CD4-positive, alpha-beta T cell treated with Interleukin-17A for 4 hours (primary cell): ENCODE results near the gene ARHGAP9.
A peak's percentile ranks its signal among the peaks of the same experiment; 100 is the strongest.
"Not testable (repeated sequence)": the region's sequence is repeated elsewhere in the genome, so short reads cannot be mapped to it uniquely, and the experiment has no call there.

Source experiments
- DNase-seq: peaks from one replicate; pipeline ENCODE4 v3.0.0-alpha.2; 2020; ENCODE audit warnings: mixed read lengths

ARHGAP9 gene

DNA sequence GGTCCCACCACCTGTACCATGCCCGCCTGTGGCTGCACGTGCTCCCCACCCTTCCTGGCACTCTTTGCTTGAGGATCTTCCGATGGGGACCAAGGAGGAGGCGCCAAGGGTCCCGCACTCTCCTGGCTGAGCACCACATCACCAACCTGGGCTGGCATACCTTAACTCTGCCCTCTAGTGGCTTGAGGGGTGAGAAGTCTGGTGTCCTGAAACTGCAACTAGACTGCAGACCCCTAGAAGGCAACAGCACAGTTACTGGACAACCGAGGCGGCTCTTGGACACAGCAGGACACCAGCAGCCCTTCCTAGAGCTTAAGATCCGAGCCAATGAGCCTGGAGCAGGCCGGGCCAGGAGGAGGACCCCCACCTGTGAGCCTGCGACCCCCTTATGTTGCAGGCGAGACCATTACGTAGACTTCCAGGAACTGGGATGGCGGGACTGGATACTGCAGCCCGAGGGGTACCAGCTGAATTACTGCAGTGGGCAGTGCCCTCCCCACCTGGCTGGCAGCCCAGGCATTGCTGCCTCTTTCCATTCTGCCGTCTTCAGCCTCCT lies 23.4 kb downstream of the ARHGAP9 start:
- DNase-seq: peak; percentile 64

DNA sequence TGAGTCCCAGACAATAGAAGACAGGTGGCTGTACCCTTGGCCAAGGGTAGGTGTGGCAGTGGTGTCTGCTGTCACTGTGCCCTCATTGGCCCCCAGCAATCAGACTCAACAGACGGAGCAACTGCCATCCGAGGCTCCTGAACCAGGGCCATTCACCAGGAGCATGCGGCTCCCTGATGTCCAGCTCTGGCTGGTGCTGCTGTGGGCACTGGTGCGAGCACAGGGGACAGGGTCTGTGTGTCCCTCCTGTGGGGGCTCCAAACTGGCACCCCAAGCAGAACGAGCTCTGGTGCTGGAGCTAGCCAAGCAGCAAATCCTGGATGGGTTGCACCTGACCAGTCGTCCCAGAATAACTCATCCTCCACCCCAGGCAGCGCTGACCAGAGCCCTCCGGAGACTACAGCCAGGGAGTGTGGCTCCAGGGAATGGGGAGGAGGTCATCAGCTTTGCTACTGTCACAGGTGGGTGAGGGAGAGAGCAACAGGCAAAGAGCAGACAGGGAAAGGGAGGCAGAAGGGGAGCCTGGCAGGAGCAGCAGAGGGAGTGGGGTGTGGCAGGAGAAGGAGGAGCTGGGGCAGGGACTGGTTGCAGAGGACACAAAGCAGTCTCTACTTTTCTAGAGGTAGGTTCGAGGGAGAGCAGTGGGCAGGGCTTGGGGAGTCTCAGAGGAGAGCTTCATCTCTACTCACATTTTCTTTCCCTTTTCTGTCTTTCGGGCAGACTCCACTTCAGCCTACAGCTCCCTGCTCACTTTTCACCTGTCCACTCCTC lies 24.1 kb downstream of the ARHGAP9 start:
- DNase-seq: no peak

DNA sequence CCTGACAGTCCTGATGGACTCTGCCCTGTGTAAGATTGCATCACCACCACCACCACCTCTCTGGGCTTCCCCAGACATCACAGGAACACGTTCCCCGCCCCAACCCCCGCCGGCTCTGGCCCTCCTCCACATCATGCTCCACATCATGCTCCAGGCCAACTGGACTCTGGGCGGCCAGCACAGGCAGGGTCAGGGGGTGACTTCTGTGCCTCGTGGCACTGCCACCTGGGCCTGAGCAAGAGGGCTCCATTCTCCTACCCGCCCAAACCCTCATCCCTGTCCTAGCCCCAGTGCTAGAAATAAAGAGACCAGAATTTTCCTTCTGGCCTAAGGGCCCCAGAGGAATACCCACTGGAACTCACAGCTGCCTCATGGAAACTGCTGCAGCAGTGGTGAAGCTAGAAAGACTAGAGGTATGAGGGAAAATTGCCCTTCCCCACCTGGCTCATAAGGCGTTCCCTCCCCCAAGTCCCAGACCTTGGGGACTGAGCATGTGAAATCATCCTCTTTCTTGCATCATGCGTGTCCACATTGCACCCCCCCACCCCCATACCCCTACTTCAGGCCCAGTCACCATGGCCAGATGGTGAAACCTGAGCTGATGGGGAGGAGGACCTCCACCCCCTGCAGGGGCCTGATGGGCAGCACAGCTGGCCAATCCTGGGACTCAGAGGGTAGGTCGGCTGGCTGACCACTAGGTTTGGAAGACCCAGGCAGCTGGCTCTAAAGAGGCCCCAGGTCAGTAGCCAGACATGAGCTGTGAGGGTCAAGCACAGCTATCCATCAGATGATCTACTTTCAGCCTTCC lies 24.9 kb downstream of the ARHGAP9 start, which contains the start of gene INHBE:
Gene INHBE (plus strand): TSS at position 742 of the 808 bp plus-strand sequence. CDS start 230 bp downstream, outside the sequence.
- DNase-seq: no peak

DNA sequence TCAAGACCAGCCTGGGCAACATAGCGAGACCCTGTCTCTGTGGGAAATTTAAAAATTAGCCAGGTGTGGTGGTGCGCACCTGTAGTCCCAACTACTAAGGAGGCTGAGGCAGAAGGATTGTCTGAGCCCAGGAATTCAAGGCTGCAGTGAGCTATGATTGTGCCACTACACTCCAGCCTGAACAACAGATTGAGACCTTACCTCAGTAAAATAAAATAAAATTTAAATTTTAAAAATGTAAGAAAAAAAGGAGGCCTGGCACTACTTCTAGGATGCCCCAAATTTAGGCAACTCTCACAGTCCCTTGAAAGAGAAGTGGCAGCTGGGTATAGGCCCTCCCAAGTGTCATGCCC lies 25.5 kb downstream of the ARHGAP9 start:
- no peak for DNase-seq

DNA sequence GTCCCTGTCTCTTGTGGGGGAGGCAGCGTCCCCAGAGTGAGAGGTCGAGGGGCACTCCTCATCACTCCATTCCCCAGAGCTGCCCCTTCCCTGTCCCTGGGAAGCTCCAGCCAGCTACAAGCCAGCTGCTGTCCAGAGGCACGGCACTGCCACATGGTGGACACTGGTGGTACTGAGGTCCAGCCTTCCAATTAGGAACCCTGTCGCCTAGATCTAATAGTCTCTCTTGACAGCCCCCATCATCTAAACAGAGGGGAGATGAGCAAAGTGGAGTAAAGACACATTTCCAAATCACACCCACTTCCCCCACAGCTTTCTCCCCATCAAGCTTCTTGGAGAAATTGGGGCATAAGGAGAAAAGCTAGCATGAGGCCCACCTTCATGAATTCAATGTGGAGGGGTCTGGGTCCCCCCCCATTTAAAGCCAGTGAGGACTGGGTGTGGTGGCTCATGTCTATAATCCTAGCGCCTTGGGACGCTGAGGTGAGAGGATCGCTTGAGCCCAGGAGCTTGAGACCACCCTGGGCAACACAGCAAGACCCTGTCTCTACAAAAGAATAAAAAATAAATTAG lies 26.6 kb downstream of the ARHGAP9 start:
- peak; percentile 58 for DNase-seq

DNA sequence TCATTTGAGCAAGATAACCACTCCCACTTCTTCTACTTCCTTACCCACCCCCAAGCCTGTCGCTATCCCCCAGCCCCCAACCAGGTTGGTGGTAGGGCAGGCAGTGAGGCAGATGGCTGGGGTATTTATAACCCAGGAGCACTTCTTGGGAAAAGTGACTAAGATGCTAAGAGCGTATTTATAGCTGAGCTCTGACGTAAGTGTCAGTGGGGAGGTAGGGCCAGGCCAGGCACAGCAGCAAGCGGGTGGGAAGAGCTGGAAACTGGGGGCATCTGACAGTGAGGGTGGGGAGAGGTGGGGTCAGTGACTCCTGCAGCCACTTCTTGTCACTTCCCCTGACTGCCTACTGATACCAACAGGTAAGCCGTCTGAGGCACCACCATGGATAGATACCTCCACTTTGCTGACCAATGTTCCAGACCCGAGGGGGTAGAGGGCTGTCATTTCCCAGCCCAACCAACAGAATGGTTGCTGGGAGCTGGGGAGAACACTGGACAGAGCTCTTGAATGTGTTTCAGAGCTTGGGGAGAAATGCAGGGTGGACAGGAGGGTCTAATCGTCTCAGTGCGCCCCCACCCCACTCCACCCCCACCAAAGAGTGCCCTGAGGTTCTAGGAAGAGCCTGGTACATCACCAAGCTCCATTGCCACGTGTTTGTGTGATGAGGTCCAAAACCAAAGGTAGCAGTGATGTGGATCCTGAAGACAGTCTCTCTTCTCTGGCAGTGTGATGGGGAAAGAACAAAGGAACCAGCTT lies 27.3 kb downstream of the ARHGAP9 start:
- DNase-seq: no peak

DNA sequence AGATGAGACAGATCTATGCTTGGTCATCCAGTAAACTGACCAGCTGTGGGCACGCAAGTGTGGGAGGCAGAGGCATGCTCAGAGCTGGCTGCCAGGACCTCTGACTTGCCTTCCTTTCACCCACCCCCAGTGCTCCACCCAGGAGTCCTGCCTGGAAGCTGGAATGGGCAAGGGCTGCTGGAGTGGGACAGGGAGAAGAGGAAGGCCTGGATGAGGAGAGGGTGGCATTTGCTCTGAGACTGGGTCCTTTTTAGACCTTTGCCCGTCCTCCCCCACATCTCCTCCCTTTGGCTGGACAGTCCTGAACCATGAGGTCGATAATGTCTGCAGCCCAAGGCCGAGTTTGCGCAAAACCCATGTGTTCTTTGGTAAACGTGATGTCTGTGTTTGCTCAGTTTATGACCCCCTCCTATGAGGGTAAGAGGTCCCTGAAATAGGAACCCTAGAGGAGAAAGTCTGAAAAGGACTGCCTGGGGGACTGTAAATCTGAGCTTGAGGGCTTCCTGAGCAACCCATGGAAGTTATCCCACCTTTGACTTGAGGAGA lies 28.4 kb downstream of the ARHGAP9 start:
- no peak for DNase-seq

DNA sequence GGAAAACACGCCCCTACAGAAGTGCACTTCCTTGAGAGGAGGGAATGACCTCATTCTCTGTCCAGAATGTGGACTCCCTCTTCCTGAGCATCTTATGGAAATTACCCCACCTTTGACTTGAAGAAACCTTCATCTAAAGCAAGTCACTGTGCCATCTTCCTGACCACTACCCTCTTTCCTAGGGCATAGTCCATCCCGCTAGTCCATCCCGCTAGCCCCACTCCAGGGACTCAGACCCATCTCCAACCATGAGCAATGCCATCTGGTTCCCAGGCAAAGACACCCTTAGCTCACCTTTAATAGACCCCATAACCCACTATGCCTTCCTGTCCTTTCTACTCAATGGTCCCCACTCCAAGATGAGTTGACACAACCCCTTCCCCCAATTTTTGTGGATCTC lies 29.6 kb downstream of the ARHGAP9 start:
- DNase-seq: no peak

DNA sequence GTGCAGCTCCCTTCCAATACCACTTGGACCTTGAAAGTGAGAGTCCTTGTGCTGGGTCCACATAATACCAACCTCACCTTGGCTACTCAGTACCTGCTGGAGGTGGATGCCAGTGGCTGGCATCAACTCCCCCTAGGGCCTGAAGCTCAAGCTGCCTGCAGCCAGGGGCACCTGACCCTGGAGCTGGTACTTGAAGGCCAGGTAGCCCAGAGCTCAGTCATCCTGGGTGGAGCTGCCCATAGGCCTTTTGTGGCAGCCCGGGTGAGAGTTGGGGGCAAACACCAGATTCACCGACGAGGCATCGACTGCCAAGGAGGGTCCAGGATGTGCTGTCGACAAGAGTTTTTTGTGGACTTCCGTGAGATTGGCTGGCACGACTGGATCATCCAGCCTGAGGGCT lies 30.3 kb downstream of the ARHGAP9 start:
- DNase-seq: no peak

DNA sequence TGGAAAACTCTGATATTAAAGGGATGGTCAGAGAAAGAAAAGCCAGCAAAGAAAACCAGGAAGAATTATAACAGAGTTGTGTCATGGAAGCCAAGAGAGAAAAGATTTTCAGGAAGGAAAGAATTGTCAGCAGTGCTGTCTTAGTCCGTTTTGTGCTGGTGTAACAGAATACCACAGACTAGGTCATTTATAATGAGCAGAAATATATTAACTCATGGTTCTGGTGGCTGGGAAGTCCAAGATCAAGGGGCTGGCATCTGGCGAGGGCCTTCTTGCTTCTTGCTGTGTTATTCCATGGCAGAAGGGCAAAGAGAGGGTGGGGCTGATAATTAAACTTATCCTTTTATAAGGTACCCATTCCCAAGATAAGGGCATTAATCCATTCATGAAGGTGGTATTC lies 31.0 kb downstream of the ARHGAP9 start:
- DNase-seq: no peak

DNA sequence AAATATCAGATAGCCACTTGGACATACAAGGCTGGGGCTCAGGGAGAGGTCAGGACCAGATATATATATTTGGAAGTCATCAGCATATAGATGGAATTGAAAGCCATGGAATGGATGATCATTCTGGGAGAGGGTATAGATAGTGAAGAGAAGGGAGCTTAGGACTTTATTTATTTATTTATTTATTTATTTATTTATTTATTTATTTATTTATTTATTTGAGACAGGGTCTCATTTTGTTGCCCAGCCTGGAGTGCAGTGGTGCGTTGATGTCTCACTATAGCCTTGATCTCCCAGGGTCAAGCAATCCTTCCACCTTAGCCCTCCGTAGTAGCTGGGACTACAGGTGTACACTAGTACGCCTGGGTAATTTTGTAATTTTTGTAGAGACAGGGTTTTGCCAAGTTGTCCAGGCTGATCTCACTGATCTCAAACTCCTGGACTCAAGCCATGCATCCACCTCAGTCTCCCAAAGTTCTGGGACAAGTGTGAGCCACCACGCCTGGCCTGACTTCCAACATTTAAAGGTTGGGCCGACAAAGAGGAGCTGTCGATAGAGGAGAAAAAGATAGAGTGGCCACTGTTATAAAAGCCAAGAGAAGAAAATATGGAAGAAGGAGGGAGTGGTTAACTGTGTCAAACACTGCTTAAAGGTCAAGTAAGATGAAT lies 33.2 kb downstream of the ARHGAP9 start:
- DNase-seq: no peak

DNA sequence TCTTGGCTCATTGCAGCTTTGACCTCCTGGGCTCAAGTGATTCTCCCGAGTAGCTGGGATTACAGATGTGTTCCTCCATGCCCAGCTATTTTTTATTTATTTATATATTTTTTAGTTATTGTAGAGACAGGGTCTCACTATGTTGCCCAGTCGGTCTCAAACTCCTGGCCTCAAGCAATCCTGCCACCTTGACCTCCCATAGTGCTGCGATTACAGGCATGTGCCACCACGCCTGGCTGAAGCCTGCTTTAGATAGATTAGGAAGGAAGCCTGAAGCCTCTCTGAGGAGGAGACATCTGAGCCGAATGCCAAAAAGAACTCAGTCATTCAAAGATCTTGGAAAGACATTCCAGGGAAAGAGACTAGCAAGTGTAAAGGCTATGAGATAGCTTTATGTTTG lies 34.9 kb downstream of the ARHGAP9 start:
- DNase-seq: no peak

DNA sequence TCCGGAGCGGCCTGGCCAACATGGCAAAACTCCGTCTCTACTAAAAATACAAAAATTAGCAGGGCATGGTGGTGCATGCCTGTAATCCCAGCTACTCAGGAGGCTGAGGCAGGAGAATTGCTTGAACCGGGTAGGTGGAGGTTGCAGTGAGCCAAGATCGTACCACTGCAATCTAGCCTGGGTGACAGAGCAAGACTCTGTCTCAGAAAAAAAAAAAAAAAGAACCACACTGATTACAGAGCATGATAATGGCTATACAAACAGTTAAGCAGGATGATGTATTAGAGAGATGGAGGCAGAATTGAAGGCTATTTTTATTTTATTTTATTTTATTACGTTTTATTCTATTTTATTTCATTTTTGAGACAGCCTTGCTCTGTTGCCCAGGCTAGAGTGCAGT lies 35.3 kb downstream of the ARHGAP9 start:
- DNase-seq: not testable (repeated sequence)

DNA sequence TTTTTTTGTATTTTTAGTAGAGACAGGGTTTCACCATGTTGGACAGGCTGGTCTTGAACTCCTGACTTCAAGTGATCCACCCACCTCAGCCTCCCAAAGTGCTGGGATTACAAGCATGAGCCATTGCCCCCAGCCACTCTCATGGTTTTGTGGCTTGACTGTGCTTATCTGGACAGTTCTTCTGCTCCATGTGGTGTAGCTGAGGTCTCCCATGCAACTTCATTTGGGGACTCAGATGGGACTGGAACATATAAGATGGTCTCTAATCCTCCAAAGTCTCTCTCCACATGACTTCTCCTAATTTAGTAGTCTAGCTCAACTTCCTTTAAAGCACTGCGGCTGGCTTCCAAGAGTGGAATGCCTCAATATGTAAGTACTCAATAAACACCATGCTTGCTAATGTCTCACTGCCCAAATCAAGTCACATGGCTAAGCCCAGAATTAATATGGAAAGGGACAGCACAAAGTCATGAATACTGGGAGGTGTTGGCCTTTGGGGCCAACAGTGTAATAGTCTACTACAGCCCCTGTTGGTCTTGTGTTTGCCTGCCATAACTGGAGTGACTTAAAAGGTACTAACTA lies 37.7 kb downstream of the ARHGAP9 start:
- no peak for DNase-seq

DNA sequence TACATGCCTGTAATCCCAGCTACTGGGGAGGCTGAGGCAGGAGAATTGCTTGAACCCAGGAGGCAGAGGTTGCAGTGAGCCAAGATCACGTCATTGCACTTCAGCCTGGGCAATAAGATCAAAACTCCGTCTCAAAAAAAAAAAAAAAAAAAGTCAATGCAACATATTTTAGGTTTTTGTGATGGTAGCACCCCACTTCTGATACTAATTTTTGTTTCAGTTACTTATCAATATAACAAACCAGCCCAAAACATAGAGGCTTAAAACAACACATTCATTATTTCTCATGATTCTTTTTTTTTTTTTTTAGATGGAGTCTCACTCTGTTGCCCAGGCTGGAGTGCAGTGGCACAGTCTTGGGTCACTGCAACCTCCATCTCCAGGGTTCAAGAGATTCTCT lies 38.3 kb downstream of the ARHGAP9 start:
- not testable (repeated sequence) for DNase-seq

DNA sequence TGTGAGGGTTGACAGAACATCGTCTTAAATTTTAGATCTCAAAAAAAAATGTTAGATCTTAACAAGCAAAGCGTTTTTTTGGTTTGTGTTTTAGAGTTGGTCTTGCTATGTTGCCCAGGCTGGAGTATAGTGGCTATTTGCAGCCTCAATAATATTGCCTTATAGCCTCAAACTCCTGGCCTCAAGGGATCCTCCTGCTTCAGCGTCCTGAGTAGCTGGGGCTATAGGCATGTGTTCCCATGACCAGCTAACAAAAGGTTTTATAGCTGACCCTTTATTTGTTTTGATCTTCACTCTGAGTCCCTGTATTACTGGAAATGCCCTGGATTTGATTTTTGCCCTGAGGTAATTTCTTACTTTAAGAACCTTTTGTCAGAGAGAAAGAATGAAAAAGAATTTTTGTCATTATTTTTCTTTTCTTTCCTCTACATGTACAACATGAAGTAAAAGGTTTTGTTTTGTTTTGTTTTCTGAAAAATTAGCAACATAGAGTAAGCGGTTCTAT lies 39.9 kb downstream of the ARHGAP9 start:
- DNase-seq: no peak

DNA sequence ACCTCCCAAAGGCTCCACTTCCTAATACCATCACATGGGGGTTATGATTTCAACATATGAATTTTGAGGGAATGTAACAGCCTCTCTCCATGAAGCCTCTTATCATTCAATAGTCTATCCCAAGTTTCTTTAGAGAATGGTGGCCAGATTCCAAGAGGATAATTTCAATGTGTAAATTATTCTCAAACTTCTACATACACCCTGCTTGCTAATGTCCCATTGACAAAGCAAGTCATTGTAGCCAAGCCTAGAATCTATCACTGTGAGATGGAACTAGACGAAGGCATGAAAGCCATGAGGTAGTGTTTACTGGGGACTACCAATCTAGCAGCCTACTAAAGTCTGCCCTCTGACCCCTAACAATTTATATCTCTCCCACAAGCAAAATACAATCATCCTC lies 41.3 kb downstream of the ARHGAP9 start:
- no peak for DNase-seq

DNA sequence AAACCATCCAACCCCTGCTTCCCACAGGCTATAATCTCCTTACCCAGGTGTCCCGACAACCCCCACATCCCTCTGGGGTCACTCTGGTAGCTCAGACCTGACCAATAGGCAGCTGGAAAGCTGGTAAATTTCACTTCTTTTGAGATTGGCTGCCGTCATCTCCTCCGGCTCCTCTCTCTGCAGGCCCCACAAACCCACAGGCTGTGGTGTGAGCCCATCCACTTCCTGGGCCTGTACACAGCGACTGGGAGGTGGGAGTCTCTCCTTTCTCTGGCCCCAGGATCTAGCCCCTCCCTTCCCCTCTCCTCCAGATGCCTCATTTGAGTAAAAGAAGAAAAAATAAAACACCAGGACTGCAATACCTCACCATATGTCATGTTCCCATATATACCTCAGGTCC lies 44.4 kb downstream of the ARHGAP9 start:
- no peak for DNase-seq

DNA sequence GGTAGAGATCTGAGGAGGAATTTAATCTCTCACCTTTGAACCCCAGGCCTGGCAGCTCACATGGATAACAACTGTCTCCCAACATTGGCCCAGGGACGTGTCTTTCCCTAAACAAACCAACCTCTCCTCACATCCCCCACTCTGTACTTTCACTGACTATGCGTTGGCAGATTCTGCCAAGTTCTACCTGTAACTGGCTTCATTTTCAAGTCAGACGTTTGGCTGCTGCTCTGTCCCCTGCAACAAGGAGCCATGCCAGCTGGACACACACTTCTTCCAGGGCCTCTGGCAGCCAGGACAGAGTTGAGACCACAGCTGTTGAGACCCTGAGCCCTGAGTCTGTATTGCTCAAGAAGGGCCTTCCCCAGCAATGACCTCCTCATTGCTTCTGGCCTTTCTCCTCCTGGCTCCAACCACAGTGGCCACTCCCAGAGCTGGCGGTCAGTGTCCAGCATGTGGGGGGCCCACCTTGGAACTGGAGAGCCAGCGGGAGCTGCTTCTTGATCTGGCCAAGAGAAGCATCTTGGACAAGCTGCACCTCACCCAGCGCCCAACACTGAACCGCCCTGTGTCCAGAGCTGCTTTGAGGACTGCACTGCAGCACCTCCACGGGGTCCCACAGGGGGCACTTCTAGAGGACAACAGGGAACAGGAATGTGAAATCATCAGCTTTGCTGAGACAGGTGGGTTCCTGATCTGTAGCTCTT lies 45.0 kb downstream of the ARHGAP9 start, which contains the start of gene INHBC:
Gene INHBC (plus strand): TSS at position 268 of the 707 bp plus-strand sequence. CDS start 103 bp downstream, at position 371.
- DNase-seq: no peak

DNA sequence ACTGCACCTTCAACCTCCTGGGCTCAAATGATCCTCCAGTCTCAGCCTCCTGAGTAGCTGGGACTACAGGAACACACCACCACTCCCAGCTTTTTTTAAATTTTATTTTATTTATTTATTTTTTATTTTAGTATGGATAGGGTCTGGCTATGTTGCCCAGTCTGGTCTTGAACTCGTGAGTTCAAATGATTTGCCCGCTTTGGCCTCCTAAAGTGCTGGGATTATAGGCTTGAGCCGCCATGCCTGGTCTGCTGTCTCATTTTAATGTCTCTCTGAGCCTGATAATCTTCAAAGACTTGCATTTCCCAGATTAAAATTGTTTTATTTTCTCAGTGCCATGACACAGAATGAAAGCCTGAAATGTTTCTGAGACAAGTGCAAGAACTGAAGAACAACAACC lies 46.3 kb downstream of the ARHGAP9 start:
- DNase-seq: no peak
